Activated naive CD8-positive, alpha-beta T cell treated with anti-CD3 and anti-CD28 coated beads, Interleukin-2, amount 10 ng/mL, durations not matched to agents 7 days and 5 days (primary cell): ENCODE measurements around the gene TEX51. TPM values are rescaled to one million over a fixed set of nuclear protein-coding genes. Genes with fewer than 3 reads are reported as not detected.

Experiments
- ATAC-seq: fragments of 150-1000 bp; cut with Tn5 transposase; one replicate; pipeline ENCODE4 v1.10.0; 2021; ENCODE audit warnings: low read depth, moderate library complexity
- POLR2A ChIA-PET: fragments of 350-600 bp; sonication (Branson Sonifier 250); formaldehyde crosslinking; loops from one replicate; lab custom pipeline; 2021; ENCODE audit warnings: antibody characterized with exemption; lab: Charles Lee
- DNase-seq: peaks from one replicate; pipeline ENCODE4 v3.0.0; 2021
- H3K27ac Mint-ChIP-seq: one replicate; pipeline ENCODE4 v1.8.0; 2022; ENCODE audit warnings: mild to moderate bottlenecking, mixed read lengths
- H3K27me3 Mint-ChIP-seq: one replicate; pipeline ENCODE4 v1.8.0; 2022; ENCODE audit warnings: mild to moderate bottlenecking, moderate library complexity, mixed read lengths
- H3K36me3 Mint-ChIP-seq: one replicate; pipeline ENCODE4 v1.8.0; 2021; ENCODE audit warnings: mild to moderate bottlenecking, mixed read lengths
- H3K4me1 Mint-ChIP-seq: one replicate; pipeline ENCODE4 v1.8.0; 2021; ENCODE audit warnings: mixed read lengths
- H3K4me3 Mint-ChIP-seq: one replicate; pipeline ENCODE4 v1.8.0; 2022; ENCODE audit warnings: mild to moderate bottlenecking, moderate library complexity, mixed read lengths
- H3K9me3 Mint-ChIP-seq: one replicate; pipeline ENCODE4 v1.8.0; 2021; ENCODE audit warnings: mixed read lengths
- total RNA-seq, 2 experiments: library from RNA; stranded (reverse); gene quantifications; one replicate each; pipeline ENCODE4 v1.2.3, GENCODE V29; 2021

TEX51 gene
- total RNA-seq, 2 experiments from 2014 or later: not detected

DNA sequence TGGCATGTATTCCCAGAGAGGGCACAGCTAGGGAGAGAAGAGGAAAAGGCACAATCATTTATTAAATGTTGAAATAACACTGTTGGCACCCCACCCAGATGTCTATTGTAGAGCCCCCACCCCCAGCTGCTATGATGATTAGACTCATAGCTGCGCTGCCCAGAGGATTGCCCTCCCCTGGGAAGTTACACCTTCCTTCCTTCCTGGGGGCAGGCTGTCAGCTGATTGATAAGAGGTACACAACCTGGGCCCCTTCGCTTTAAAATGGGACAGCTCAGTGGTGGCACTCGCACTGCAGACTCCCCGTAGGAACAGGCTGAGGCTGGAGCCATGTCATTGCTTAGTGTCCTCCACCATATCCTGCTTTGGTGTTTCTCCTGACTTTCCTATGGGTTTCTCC is 18.1 kb downstream of the TEX51 start:
- no peaks in the 10 kb centered on the region for H3K36me3 Mint-ChIP-seq
- no peak overlapping the region for H3K4me3 Mint-ChIP-seq
- peaks cover 3% of the 10 kb centered on the region for H3K27me3 Mint-ChIP-seq
- DNase-seq: no peak
- no peak overlapping the region for H3K27ac Mint-ChIP-seq
- no peaks in the 10 kb centered on the region for H3K4me1 Mint-ChIP-seq
- no peak for ATAC-seq
- POLR2A ChIA-PET: no interaction called here
- H3K9me3 Mint-ChIP-seq: no peaks in the 10 kb centered on the region

DNA sequence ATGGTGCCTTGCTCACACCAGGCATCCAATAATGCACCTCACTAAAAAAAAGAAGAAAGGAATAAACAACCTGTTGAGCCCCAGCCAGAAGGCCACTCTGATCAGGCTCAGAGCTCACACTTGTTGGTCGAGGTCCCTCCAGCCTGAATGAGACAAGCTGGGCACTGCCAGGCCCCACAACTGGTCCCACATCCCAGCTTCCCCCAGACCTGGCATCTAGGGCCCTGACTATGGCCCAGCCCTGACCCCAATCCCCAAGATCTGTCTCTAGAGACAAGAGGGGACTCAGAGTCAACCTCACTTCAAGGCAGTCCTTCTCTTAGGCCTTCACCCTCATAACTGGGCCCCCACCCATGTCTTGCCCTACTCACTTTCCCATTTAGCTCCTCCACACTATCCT is 22.4 kb downstream of the TEX51 start:
- Mint-ChIP-seq H3K27ac (no peak overlapping the region), H3K4me1 (no peaks in the 10 kb centered on the region), H3K4me3 (no peak overlapping the region), H3K27me3 (peaks cover 3% of the 10 kb centered on the region), H3K36me3 (no peaks in the 10 kb centered on the region), H3K9me3 (no peaks in the 10 kb centered on the region)
- DNase-seq: no peak
- POLR2A ChIA-PET: no interaction called here
- no peak for ATAC-seq

DNA sequence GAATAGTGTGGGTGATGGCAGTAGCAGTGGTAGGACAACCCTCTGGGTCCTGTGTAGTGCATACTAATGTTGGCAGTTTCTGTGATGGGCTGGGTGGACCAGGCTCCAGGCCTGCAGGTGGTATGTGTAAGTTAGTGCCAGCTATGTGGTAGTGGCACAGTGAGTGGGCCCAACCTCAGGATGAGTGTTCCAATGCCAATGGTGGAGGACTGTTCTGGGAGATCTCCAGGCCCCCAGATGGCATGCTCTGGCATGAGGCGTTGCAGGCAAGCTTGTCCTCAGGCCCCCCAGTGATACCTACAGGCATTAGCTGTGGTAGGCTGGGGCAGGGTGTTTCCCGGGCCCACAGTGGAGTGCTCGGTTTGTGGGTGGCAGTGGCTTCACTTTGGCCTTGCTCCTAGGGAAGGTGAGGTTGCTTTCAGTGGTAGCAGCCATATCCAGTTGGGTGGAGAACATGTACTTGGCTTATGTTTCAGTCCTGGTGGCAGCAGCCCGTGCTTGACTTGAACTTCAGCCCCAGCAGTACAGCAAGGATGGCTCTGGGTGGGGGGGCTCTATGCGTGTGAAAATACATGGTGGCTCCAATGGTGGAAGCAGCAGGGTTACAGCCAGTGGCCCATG is 32.4 kb downstream of the TEX51 start:
- no peak overlapping the region for H3K4me3 Mint-ChIP-seq
- H3K27ac Mint-ChIP-seq: no peak overlapping the region
- DNase-seq (no peak), ATAC-seq (no peak)
- POLR2A ChIA-PET: no interaction called here
- peaks cover 9% of the 10 kb centered on the region for H3K27me3 Mint-ChIP-seq
- H3K36me3 Mint-ChIP-seq: no peaks in the 10 kb centered on the region
- no peaks in the 10 kb centered on the region for H3K9me3 Mint-ChIP-seq
- H3K4me1 Mint-ChIP-seq: no peaks in the 10 kb centered on the region

DNA sequence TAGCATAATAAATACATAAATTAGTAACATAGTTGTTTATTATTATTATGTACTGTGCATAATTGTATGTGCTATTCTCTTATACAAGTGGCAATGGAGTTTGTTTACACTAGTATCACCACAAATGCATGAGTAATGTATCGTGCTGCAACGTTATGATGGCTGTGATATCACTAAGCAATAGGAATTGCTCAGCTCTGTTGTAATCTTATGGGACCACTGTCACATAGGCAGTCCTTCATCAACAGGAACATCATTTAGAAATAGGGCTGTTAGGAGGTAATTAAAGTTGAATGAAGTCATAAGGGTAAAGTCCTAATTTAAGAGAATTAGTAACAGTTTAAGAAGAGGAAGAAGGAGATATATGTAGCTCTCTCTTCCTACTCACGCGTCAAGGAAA is 33.8 kb downstream of the TEX51 start:
- no peaks in the 10 kb centered on the region for H3K9me3 Mint-ChIP-seq
- H3K36me3 Mint-ChIP-seq: no peaks in the 10 kb centered on the region
- no peak overlapping the region for H3K27ac Mint-ChIP-seq
- no peaks in the 10 kb centered on the region for H3K4me1 Mint-ChIP-seq
- POLR2A ChIA-PET: no interaction called here
- ATAC-seq (no peak), DNase-seq (no peak)
- no peak overlapping the region for H3K4me3 Mint-ChIP-seq
- peaks cover 7% of the 10 kb centered on the region for H3K27me3 Mint-ChIP-seq

DNA sequence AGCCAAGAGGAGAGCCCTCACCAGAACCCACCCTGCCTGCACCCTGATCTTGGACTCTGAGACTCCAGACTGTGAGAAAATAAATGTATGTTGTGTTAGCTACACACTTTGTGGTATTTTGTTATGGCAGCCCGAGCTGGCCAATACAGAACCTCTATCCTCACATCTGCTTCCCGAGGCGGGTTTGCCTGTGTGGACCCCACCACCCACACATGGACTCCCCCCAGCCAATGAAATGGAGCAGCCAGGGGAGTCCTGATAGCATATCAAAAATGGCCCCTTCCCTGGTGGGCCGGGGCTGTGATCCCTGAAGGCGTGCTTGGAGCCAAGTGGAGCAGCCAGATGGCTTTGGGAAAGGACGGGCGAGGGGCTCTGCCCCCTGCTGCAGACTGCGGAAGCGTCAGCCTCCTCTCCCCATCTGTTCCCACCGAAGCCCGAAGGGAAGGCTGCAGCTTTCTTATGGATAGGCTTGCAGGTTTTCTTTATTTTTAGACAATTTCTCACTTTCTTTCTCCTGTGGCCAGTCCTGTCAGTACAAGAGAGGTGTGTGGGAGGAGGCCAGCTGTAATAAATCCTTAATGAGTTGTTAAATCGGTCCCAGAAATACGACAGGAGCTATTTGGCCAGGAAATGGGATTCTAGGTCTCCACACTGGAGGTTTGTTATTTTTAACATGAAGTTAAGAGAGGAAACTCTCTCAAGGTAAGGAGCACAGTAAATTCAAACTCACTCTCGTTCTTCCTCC is 34.4 kb downstream of the TEX51 start:
- Mint-ChIP-seq H3K27ac (no peak overlapping the region), H3K27me3 (peaks cover 7% of the 10 kb centered on the region)

DNA sequence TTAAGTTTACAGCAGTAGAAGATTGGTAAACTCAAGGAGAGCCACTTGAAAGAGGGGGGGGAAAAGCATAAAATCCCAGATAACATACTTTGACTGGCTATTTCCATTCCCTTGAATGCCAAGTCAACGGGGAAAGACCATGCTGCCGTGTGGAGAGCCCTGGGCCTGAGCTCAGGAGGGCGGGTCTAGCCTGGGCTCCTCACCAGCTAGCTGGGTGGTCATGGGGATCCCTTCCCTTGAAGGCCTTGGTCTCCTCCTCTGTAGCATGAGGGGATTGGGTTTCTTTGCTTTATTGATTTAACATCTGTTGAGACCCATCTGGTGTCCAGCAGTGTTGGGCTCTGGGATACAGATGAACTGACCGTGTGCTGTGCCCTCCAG is 35.0 kb downstream of the TEX51 start:
- DNase-seq: no peak
- H3K4me3 Mint-ChIP-seq: no peak overlapping the region
- ATAC-seq: no peak
- no peak overlapping the region for H3K27ac Mint-ChIP-seq
- H3K27me3 Mint-ChIP-seq: peaks cover 10% of the 10 kb centered on the region
- no peaks in the 10 kb centered on the region for H3K36me3 Mint-ChIP-seq
- H3K4me1 Mint-ChIP-seq: no peaks in the 10 kb centered on the region
- POLR2A ChIA-PET: no interaction called here
- H3K9me3 Mint-ChIP-seq: no peaks in the 10 kb centered on the region

More for the DNA sequence above, 34.4 kb downstream of the TEX51 start:
- Mint-ChIP-seq H3K36me3 (no peaks in the 10 kb centered on the region), H3K4me1 (no peaks in the 10 kb centered on the region), H3K9me3 (no peaks in the 10 kb centered on the region), H3K4me3 (no peak overlapping the region)
- POLR2A ChIA-PET: no interaction called here
- ATAC-seq: no peak
- DNase-seq: no peak

DNA sequence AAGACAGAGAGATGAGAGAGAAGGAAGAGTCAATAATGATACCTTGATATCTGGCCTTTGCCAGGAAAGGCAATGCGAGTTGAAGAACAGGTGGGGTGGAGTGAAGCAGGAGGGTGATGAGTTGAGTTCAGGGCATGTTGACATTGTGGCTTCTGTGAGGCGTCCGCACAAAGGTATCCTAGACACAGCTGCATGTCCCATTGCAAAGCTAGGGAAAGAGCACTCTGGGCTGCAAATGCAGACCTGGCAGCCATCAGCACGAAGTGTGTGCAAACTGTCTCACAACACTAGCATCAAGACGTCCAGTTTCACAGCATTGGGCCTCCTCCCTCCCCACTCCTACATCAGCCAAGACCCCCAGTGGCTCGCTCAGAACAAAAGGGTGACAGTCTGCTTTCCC is 36.1 kb downstream of the TEX51 start:
- DNase-seq (no peak), ATAC-seq (no peak)
- H3K4me3 Mint-ChIP-seq: no peak overlapping the region
- no peaks in the 10 kb centered on the region for H3K9me3 Mint-ChIP-seq
- peaks cover 10% of the 10 kb centered on the region for H3K27me3 Mint-ChIP-seq
- H3K36me3 Mint-ChIP-seq: no peaks in the 10 kb centered on the region
- H3K27ac Mint-ChIP-seq: no peak overlapping the region
- POLR2A ChIA-PET: no interaction called here
- no peaks in the 10 kb centered on the region for H3K4me1 Mint-ChIP-seq

DNA sequence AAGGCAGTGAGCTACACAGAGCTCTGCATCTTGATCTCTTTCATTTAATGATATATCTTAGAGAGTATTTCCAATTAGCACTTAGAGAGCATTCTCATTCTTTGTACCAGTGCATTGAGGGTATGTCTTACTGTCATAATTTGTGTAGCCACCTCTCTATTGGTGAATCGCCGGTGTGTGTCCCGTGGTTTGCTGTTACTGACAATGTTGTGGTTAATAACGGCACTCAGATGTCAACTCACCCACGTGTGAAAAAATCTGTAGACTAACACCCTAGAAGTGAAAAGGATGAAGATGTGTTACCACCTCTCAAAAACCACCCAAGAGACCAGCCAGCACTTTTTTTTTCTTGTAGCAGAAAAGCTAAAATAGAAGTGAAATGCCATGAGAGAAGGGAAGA is 37.1 kb downstream of the TEX51 start:
- peaks cover 3% of the 10 kb centered on the region for H3K27me3 Mint-ChIP-seq

DNA sequence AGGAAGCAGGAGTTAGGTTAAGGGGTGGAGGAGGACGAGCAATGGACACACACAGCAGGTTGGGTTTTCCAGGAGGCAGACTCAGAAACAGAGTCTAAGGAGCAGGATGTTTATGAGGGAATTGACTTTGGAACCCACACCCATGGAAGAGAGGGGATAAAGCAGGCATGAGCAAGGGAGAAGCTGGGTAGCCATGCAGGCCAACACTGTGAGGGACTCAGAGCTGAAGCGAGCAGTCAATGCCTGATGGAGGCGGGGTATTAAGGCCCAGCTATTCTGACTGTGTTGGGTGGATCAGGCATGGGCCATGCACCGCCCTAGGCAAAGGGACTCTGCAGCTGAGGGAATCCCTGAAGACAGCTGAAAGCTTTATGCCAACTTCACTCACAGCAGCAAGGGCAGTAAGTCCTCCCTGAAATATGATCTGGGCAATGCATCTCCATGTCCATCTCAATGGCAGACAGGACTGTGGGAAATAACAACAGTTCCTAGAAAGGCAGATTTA is 37.6 kb downstream of the TEX51 start:
- POLR2A ChIA-PET: no interaction called here
- DNase-seq: no peak
- no peaks in the 10 kb centered on the region for H3K9me3 Mint-ChIP-seq
- H3K4me1 Mint-ChIP-seq: no peaks in the 10 kb centered on the region
- peaks cover 3% of the 10 kb centered on the region for H3K27me3 Mint-ChIP-seq
- H3K27ac Mint-ChIP-seq: no peak overlapping the region
- ATAC-seq: no peak
- no peaks in the 10 kb centered on the region for H3K36me3 Mint-ChIP-seq
- no peak overlapping the region for H3K4me3 Mint-ChIP-seq

More for the DNA sequence above, 37.1 kb downstream of the TEX51 start:
- DNase-seq (no peak), ATAC-seq (no peak)
- Mint-ChIP-seq H3K27ac (no peak overlapping the region), H3K9me3 (no peaks in the 10 kb centered on the region), H3K4me3 (no peak overlapping the region), H3K36me3 (no peaks in the 10 kb centered on the region), H3K4me1 (no peaks in the 10 kb centered on the region)
- POLR2A ChIA-PET: no interaction called here

DNA sequence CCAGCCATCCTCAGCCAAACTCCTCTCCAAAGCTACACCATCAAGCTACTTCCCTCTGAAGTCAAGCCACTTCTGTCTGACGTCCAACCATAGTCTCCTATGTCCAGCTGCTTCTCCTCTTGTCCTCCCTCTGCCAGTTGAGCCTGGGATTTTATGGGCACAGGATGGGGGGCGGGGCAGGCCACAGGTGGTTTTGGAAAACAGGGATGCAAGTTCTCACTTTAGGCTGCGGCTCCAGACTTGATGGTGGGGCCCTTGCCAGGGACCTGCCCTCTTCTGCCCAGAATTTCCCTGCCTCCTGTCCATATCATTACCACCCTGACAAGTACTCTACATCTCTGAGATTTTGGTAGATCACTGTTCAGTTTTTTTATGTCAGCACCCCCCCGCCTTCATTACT is 41.6 kb downstream of the TEX51 start:
- peaks cover 1% of the 10 kb centered on the region for H3K4me1 Mint-ChIP-seq

DNA sequence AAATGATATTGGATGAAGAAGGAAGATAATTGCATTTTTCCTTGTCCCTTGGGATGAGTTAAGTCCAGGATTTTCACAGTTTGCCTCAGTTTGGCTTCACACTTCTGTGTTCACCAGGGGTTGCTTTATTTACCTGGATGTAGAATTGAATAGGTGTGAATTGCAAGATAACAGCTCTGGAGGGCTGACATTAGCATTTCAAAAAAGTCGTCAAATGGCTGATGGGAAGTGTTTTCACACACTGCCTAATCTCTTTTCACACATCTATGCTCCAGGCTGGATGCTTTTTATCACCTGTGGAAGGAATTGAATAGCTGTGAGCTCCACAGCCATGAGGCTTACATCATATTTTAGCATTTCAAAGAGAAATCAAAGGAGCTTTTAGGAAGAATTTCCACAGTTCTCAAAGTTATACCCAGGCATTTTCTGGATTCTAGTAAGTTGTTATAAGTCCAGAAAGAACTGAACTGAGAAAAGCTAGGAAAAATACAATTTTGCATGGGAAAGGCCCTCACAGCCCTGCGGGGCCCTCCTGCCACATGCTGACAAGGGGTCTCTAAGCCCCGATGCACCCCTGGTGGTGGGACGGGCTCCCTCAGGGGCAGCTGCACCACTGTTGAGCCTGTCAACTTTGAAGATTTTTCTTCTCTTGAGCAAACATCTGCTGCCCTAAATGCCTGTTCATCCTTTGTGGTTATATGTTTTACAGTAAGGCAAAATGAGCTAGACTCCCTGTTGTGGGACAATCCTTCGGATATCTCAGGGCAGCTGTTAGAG is 43.9 kb downstream of the TEX51 start:
- H3K9me3 Mint-ChIP-seq: peaks cover 8% of the 10 kb centered on the region
- H3K36me3 Mint-ChIP-seq: no peaks in the 10 kb centered on the region
- H3K27ac Mint-ChIP-seq: no peak overlapping the region
- H3K4me3 Mint-ChIP-seq: no peak overlapping the region
- POLR2A ChIA-PET: no interaction called here
- DNase-seq (no peak), ATAC-seq (no peak)
- peaks cover 1% of the 10 kb centered on the region for H3K4me1 Mint-ChIP-seq
- H3K27me3 Mint-ChIP-seq: peaks cover 8% of the 10 kb centered on the region

More for the DNA sequence above, 41.6 kb downstream of the TEX51 start:
- no peak for DNase-seq
- POLR2A ChIA-PET: no interaction called here
- H3K36me3 Mint-ChIP-seq: no peaks in the 10 kb centered on the region
- H3K27ac Mint-ChIP-seq: no peak overlapping the region
- H3K9me3 Mint-ChIP-seq: peaks cover 8% of the 10 kb centered on the region
- peaks cover 6% of the 10 kb centered on the region for H3K27me3 Mint-ChIP-seq
- H3K4me3 Mint-ChIP-seq: no peak overlapping the region
- ATAC-seq: no peak

DNA sequence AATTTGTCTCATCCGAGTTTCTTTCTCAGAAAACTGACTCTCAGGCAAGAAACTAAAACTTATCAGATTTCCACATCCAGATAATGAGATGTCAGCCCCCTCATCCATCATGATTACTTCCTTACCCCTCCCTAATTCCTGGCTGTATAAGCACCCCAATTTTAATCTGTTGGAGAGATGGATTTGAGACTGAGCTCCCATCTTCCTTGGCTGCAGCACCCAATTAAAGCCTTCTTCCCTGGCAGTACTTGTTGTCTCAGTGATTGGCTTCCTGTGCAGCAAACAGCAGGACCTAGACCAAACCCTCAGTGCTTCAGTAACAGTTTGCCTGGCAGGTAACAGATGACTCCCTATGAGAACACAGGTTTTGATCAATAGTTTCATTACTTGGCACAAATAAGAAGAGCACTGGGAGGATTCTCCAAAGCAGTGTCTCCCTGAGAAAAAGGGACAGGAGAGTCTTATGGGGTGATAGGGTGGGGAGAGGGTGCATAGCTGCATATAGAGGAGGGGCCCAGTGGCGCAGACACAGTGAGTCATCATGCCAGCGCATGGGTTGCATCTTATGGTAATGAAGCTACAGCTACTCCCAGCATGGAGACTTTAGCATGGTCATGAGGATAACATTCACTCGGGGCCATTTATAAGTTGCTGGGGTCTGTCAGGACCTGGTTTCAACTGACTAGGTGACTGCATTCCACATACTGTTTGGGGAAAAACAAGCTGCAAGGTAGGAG is 45.1 kb downstream of the TEX51 start:
- no peaks in the 10 kb centered on the region for H3K36me3 Mint-ChIP-seq
- POLR2A ChIA-PET: no interaction called here
- H3K27ac Mint-ChIP-seq: no peak overlapping the region
- H3K27me3 Mint-ChIP-seq: peaks cover 6% of the 10 kb centered on the region
- no peak overlapping the region for H3K4me3 Mint-ChIP-seq
- peaks cover 1% of the 10 kb centered on the region for H3K4me1 Mint-ChIP-seq
- DNase-seq: no peak
- ATAC-seq: no peak
- H3K9me3 Mint-ChIP-seq: peaks cover 8% of the 10 kb centered on the region

DNA sequence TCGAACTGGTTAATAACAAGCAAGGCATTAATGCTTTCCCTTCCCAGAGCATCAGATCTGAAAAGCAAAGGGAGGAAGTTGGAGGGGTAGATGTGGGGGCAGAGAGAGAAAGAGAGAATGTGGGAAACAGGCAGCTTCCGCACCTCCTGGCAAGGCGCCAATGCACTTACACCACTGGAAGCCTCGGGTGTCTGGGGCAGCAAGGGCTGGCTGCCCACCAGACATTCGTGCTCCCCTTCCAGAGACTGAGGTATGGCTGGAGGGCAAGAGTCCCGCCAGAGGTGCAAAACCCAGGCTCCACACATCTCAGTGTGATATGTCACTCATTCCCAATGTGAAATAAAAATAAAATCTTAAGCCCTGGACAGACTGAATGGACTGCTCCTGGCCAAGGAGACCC is 46.4 kb downstream of the TEX51 start:
- no peak for ATAC-seq
- Mint-ChIP-seq H3K4me1 (peaks cover 1% of the 10 kb centered on the region), H3K27me3 (peaks cover 6% of the 10 kb centered on the region), H3K4me3 (no peak overlapping the region), H3K27ac (no peak overlapping the region), H3K9me3 (peaks cover 8% of the 10 kb centered on the region), H3K36me3 (no peaks in the 10 kb centered on the region)
- DNase-seq: no peak
- POLR2A ChIA-PET: no interaction called here
